ENCODE measurements around the gene RAG1.

GRCh38 chr11:36564376-36565030 is 3.3 kb upstream of the RAG1 start:
- TF ChIP-seq CTCF (IDR thresholded peaks at IDR 0.05) (no peak), OVOL2 (CRISPR knock-in tag; IDR thresholded peaks at IDR 0.05; ENCODE audit: borderline replicate concordance) (no peak), FOXK1 (CRISPR knock-in tag; IDR thresholded peaks at IDR 0.05) (no peak), NR2C2 (CRISPR knock-in tag; IDR thresholded peaks at IDR 0.05) (no peak), ELF4 (CRISPR knock-in tag; IDR thresholded peaks at IDR 0.05; ENCODE audit: low read depth) (no peak), IRF1 (CRISPR knock-in tag; IDR thresholded peaks at IDR 0.05) (no peak), MAX (CRISPR knock-in tag; IDR thresholded peaks at IDR 0.05) (no peak)
- TF ChIP-seq, protein P1, sequence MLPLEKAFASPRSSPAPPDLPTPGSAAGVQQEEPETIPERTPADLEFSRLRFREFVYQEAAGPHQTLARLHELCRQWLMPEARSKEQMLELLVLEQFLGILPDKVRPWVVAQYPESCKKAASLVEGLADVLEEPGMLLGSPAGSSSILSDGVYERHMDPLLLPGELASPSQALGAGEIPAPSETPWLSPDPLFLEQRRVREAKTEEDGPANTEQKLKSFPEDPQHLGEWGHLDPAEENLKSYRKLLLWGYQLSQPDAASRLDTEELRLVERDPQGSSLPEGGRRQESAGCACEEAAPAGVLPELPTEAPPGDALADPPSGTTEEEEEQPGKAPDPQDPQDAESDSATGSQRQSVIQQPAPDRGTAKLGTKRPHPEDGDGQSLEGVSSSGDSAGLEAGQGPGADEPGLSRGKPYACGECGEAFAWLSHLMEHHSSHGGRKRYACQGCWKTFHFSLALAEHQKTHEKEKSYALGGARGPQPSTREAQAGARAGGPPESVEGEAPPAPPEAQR (CRISPR knock-in tag; IDR thresholded peaks at IDR 0.05): no peak
